Hepatocyte (in vitro differentiated cells): ENCODE data around the gene ST8SIA6. TPM values are rescaled to one million over a fixed set of nuclear protein-coding genes. Genes with fewer than 3 reads are reported as not detected.
A peak's percentile ranks its signal among the peaks of the same experiment; 100 is the strongest.

Experiments
- DNase-seq: peaks from one replicate; pipeline ENCODE4 v3.0.0-alpha.2; 2016; ENCODE audit warnings: low spot score
- H2AFZ ChIP-seq: fragments of 200-600 bp; sonication (generic); 2 replicates; pipeline ENCODE4 v1.6.0; 2016; ENCODE audit warnings: antibody characterized with exemption, mild to moderate bottlenecking
- H3K27ac ChIP-seq: fragments of 200-600 bp; sonication (generic); 2 replicates; pipeline ENCODE4 v1.5.1; 2016; ENCODE audit warnings: mild to moderate bottlenecking
- H3K27me3 ChIP-seq: fragments of 200-600 bp; sonication (generic); 2 replicates; pipeline ENCODE4 v1.6.1; 2016
- H3K36me3 ChIP-seq: fragments of 200-600 bp; sonication (generic); replicated peaks from 2 replicates; pipeline ENCODE4 v1.5.1; 2016; ENCODE audit warnings: low read depth; ENCODE audit not compliant: insufficient read depth
- H3K4me1 ChIP-seq: fragments of 200-600 bp; sonication (generic); 2 replicates; pipeline ENCODE4 v1.5.1; 2016; ENCODE audit warnings: mild to moderate bottlenecking, moderate library complexity; ENCODE audit not compliant: insufficient read depth
- H3K4me2 ChIP-seq: fragments of 200-600 bp; sonication (generic); 2 replicates; pipeline ENCODE4 v1.6.0; 2016
- H3K4me3 ChIP-seq: fragments of 200-600 bp; sonication (generic); 2 replicates; pipeline ENCODE4 v1.5.1; 2016; ENCODE audit warnings: mild to moderate bottlenecking
- H3K79me2 ChIP-seq: fragments of 200-600 bp; sonication (generic); 2 replicates; pipeline ENCODE4 v1.6.0; 2017; ENCODE audit warnings: mild to moderate bottlenecking
- H3K9me2 ChIP-seq: fragments of 200-600 bp; sonication (generic); replicated peaks from 2 replicates; pipeline ENCODE4 v1.6.0; 2017; ENCODE audit warnings: mild to moderate bottlenecking; ENCODE audit not compliant: insufficient read depth
- H3K9me3 ChIP-seq: fragments of 200-600 bp; sonication (generic); 2 replicates; pipeline ENCODE4 v1.5.1; 2016; ENCODE audit warnings: low read depth, mild to moderate bottlenecking
- H4K20me1 ChIP-seq: fragments of 200-600 bp; sonication (generic); 2 replicates; pipeline ENCODE4 v1.6.0; 2016; ENCODE audit warnings: mild to moderate bottlenecking; ENCODE audit not compliant: insufficient read depth, poor library complexity, severe bottlenecking
- CTCF ChIP-seq: fragments of 200-600 bp; sonication (generic); IDR thresholded peaks from 2 replicates; pipeline ENCODE4 v1.5.1; 2016; ENCODE audit warnings: antibody characterized with exemption, mild to moderate bottlenecking; ENCODE audit not compliant: poor library complexity
- EZH2 ChIP-seq: fragments of 200-600 bp; sonication (generic); IDR thresholded peaks from 2 replicates; pipeline ENCODE4 v1.6.1; 2016; ENCODE audit warnings: antibody characterized with exemption, mild to moderate bottlenecking, borderline replicate concordance
- EZH2phosphoT487 ChIP-seq: fragments of 200-600 bp; sonication (generic); IDR thresholded peaks from one replicate; pipeline ENCODE4 v1.6.1; 2018; ENCODE audit warnings: antibody characterized with exemption, mild to moderate bottlenecking, low read depth, moderate library complexity; ENCODE audit not compliant: unreplicated experiment, severe bottlenecking
- WGBS: methylation state at CpG from one replicate; pipeline ENCODE4 v1.1.6; 2016; ENCODE audit warnings: low lambda C conversion rate; ENCODE audit errors: missing lambda C conversion rate; 5-methylcytosine and 5-hydroxymethylcytosine counted together
- polyA plus RNA-seq: library from polyadenylated mRNA; unstranded; fragments of >200 nt; fragmentation: Nextera tagmentation; extraction: Ambion mirVana; gene quantifications from 2 replicates; pipeline ENCODE4 v1.2.1, GENCODE V29; 2016
- total RNA-seq: library from RNA; depleted of rRNA; stranded (reverse); fragments of >200 nt; gene quantifications from 2 replicates; pipeline ENCODE4 v1.2.3, GENCODE V29; 2014

ST8SIA6 gene
- total and polyA plus RNA-seq, 2 experiments from 2014 or later = 0.10 TPM; not detected in 1

GRCh38 chr10:17430647-17431355, 23.6 kb downstream of the ST8SIA6 start:
- Histone ChIP-seq H4K20me1 (no peaks in the 10 kb centered on the region), H3K36me3 (no peaks in the 10 kb centered on the region), H3K79me2 (no peaks in the 10 kb centered on the region), H3K4me2 (no peak overlapping the region), H2AFZ (no peak overlapping the region), H3K4me1 (no peaks in the 10 kb centered on the region), H3K27ac (no peak overlapping the region), H3K27me3 (no peaks in the 10 kb centered on the region), H3K9me2 (no peaks in the 10 kb centered on the region), H3K9me3 (no peaks in the 10 kb centered on the region), H3K4me3 (no peak overlapping the region)
- TF ChIP-seq CTCF (peak; percentile 97), EZH2 (no peak)
- WGBS = 26% methylated on average over 7 of the region's 7 CpGs
- DNase-seq = peak; percentile 79

GRCh38 chr10:17429490-17429889, 24.9 kb downstream of the ST8SIA6 start:
- Histone ChIP-seq H3K27me3 (no peaks in the 10 kb centered on the region), H3K79me2 (no peaks in the 10 kb centered on the region), H3K9me2 (no peaks in the 10 kb centered on the region), H3K27ac (no peak overlapping the region), H3K4me2 (no peak overlapping the region), H2AFZ (no peak overlapping the region), H4K20me1 (no peaks in the 10 kb centered on the region), H3K4me3 (no peak overlapping the region), H3K9me3 (no peaks in the 10 kb centered on the region), H3K4me1 (no peaks in the 10 kb centered on the region), H3K36me3 (no peaks in the 10 kb centered on the region)
- no peak for DNase-seq
- no peak for TF ChIP-seq CTCF
- TF ChIP-seq EZH2phosphoT487 = no peak
- WGBS = 93% methylated on average over 6 of the region's 6 CpGs

GRCh38 chr10:17428351-17429097, 25.9 kb downstream of the ST8SIA6 start:
- Histone ChIP-seq H4K20me1 (no peaks in the 10 kb centered on the region), H3K79me2 (no peaks in the 10 kb centered on the region), H3K27ac (no peak overlapping the region), H3K36me3 (no peaks in the 10 kb centered on the region), H3K4me3 (no peak overlapping the region), H3K9me3 (no peaks in the 10 kb centered on the region), H3K4me2 (no peak overlapping the region), H2AFZ (no peak overlapping the region), H3K4me1 (no peaks in the 10 kb centered on the region), H3K9me2 (no peaks in the 10 kb centered on the region), H3K27me3 (no peaks in the 10 kb centered on the region)
- DNase-seq = no peak
- 77% methylated on average over 17 of the region's 17 CpGs for WGBS
- TF ChIP-seq EZH2 = no peak
- TF ChIP-seq CTCF = no peak
- TF ChIP-seq EZH2phosphoT487 = no peak
